Fibroblast of the aortic adventitia (primary cell): Measurements from ENCODE around the gene GALNT15. TPM values are rescaled to one million over a fixed set of nuclear protein-coding genes. Genes with fewer than 3 reads are reported as not detected.

Source experiments
- DNase-seq: peaks from one replicate; pipeline ENCODE4 v3.0.0-alpha.2; 2010; ENCODE audit warnings: low read depth
- H3K4me3 ChIP-seq: 2 replicates; pipeline ENCODE4 v1.5.1; 2011; ENCODE audit warnings: low read depth, mild to moderate bottlenecking, control low read depth, low read length, moderate library complexity
- CTCF ChIP-seq: IDR thresholded peaks from 2 replicates; pipeline ENCODE4 v1.5.1; 2011; ENCODE audit warnings: mild to moderate bottlenecking, low read length, control low read depth, inconsistent platforms; ENCODE audit not compliant: insufficient read depth
- total RNA-seq: library from RNA; depleted of rRNA; stranded (reverse); fragments of >200 nt; gene quantifications from 2 replicates; pipeline ENCODE4 v1.2.3, GENCODE V29; 2012; ENCODE audit warnings: low replicate concordance

GALNT15 gene
- total RNA-seq, 1 donor, result 10.9 TPM

- H3K4me3 ChIP-seq, result no peak overlapping the region
- no peak for TF ChIP-seq CTCF
- no peak for DNase-seq
These were observed 29.5 kb downstream of the GALNT15 start for GRCh38 chr3:16203671-16204629.

- no peak for TF ChIP-seq CTCF
- no peak overlapping the region for H3K4me3 ChIP-seq
- DNase-seq, result no peak
These were observed 30.3 kb downstream of the GALNT15 start for GRCh38 chr3:16204751-16205150.

- no peak for TF ChIP-seq CTCF
- DNase-seq, result peak; percentile 42
- H3K4me3 ChIP-seq, result no peak overlapping the region
These were observed 30.8 kb downstream of the GALNT15 start for GRCh38 chr3:16205156-16205870.

GRCh38 chr3:16207031-16207430 lies 32.6 kb downstream of the GALNT15 start:
- no peak for TF ChIP-seq CTCF
- H3K4me3 ChIP-seq, result no peak overlapping the region
- DNase-seq, result peak; percentile 66

- no peak overlapping the region for H3K4me3 ChIP-seq
- no peak for DNase-seq
- TF ChIP-seq CTCF, result no peak
These were observed 36.9 kb downstream of the GALNT15 start for GRCh38 chr3:16211176-16211904.

- H3K4me3 ChIP-seq, result no peak overlapping the region
- TF ChIP-seq CTCF, result no peak
- no peak for DNase-seq
These were observed 39.9 kb downstream of the GALNT15 start for GRCh38 chr3:16214366-16214765.
